ENCODE measurements around the gene TOR1B. TPM values are rescaled to one million over a fixed set of nuclear protein-coding genes. Genes with fewer than 3 reads are reported as not detected.
"Not testable (repeated sequence)": the region's sequence is repeated elsewhere in the genome, so short reads cannot be mapped to it uniquely, and the experiment has no call there.

Gene TOR1B
- total RNA-seq, 1 donor from 2014 or later: 18.0 TPM

- Mint-ChIP-seq H3K27ac (ENCODE audit: unreplicated experiment) (no peak overlapping the region), H3K9me3 (no peaks in the 10 kb centered on the region), H3K4me1 (peaks cover 4% of the 10 kb centered on the region), H3K4me3 (no peak overlapping the region), H3K27me3 (ENCODE audit: low read depth) (peaks cover 48% of the 10 kb centered on the region), H3K36me3 (ENCODE audit: low read depth) (no peaks in the 10 kb centered on the region)
- TF ChIP-seq CTCF (conservative IDR thresholded peaks at IDR 0.05): no peak
- no peak for DNase-seq (ENCODE audit: low read depth, low spot score)
Measured at GRCh38 chr9:129785866-129786265, 17.1 kb upstream of the TOR1B start.

GRCh38 chr9:129786481-129786880 lies 16.5 kb upstream of the TOR1B start:
- Mint-ChIP-seq H3K4me1 (peaks cover 4% of the 10 kb centered on the region), H3K27ac (ENCODE audit: unreplicated experiment) (no peak overlapping the region), H3K9me3 (no peaks in the 10 kb centered on the region), H3K27me3 (ENCODE audit: low read depth) (peaks cover 48% of the 10 kb centered on the region), H3K36me3 (ENCODE audit: low read depth) (no peaks in the 10 kb centered on the region), H3K4me3 (no peak overlapping the region)
- DNase-seq (ENCODE audit: low read depth, low spot score): no peak
- no peak for TF ChIP-seq CTCF (conservative IDR thresholded peaks at IDR 0.05)

- DNase-seq (ENCODE audit: low read depth, low spot score): no peak
- Mint-ChIP-seq H3K9me3 (no peaks in the 10 kb centered on the region), H3K27me3 (ENCODE audit: low read depth) (peaks cover 41% of the 10 kb centered on the region), H3K4me3 (no peak overlapping the region), H3K27ac (ENCODE audit: unreplicated experiment) (no peak overlapping the region), H3K36me3 (ENCODE audit: low read depth) (no peaks in the 10 kb centered on the region), H3K4me1 (no peaks in the 10 kb centered on the region)
- TF ChIP-seq CTCF (conservative IDR thresholded peaks at IDR 0.05): no peak
Measured at GRCh38 chr9:129794549-129794948, 8.4 kb upstream of the TOR1B start.

GRCh38 chr9:129796029-129796428 lies 7.0 kb upstream of the TOR1B start:
- H3K4me3 Mint-ChIP-seq; H3K36me3 Mint-ChIP-seq (ENCODE audit: low read depth); H3K27ac Mint-ChIP-seq (ENCODE audit: unreplicated experiment); DNase-seq (ENCODE audit: low read depth, low spot score); H3K9me3 Mint-ChIP-seq; H3K4me1 Mint-ChIP-seq: not testable (repeated sequence)
- peaks cover 35% of the 10 kb centered on the region for H3K27me3 Mint-ChIP-seq (ENCODE audit: low read depth)

GRCh38 chr9:129798973-129799372 lies 4.0 kb upstream of the TOR1B start:
- Mint-ChIP-seq H3K27ac (ENCODE audit: unreplicated experiment) (no peak overlapping the region), H3K9me3 (no peaks in the 10 kb centered on the region), H3K36me3 (ENCODE audit: low read depth) (no peaks in the 10 kb centered on the region), H3K4me1 (peaks cover 4% of the 10 kb centered on the region), H3K4me3 (no peak overlapping the region), H3K27me3 (ENCODE audit: low read depth) (peaks cover 21% of the 10 kb centered on the region)
- DNase-seq (ENCODE audit: low read depth, low spot score): no peak
- TF ChIP-seq CTCF (conservative IDR thresholded peaks at IDR 0.05): no peak

GRCh38 chr9:129801504-129801903 lies 1.5 kb upstream of the TOR1B start:
- no peaks in the 10 kb centered on the region for H3K27me3 Mint-ChIP-seq (ENCODE audit: low read depth)
- H3K4me1 Mint-ChIP-seq: peaks cover 14% of the 10 kb centered on the region
- no peak for TF ChIP-seq CTCF (conservative IDR thresholded peaks at IDR 0.05)
- no peaks in the 10 kb centered on the region for H3K36me3 Mint-ChIP-seq (ENCODE audit: low read depth)
- H3K27ac Mint-ChIP-seq (ENCODE audit: unreplicated experiment): no peak overlapping the region
- H3K9me3 Mint-ChIP-seq: no peaks in the 10 kb centered on the region
- H3K4me3 Mint-ChIP-seq: peak overlapping the region; percentile 81
- no peak for DNase-seq (ENCODE audit: low read depth, low spot score)
